Ectodermal cell (in vitro differentiated cells): ENCODE data around the gene PCYT1A.

ENCODE experiments used
- H3K27ac ChIP-seq: 2 replicates; pipeline ENCODE4 v1.7.0; 2013; ENCODE audit warnings: mild to moderate bottlenecking, low read depth, low read length; ENCODE audit not compliant: insufficient read depth, poor library complexity, severe bottlenecking
- H3K27me3 ChIP-seq: 2 replicates; pipeline ENCODE4 v1.7.0; 2013; ENCODE audit warnings: mild to moderate bottlenecking, low read length; ENCODE audit not compliant: insufficient read depth, control insufficient read depth, poor library complexity, severe bottlenecking
- H3K36me3 ChIP-seq: one replicate; pipeline ENCODE4 v1.7.0; 2013; ENCODE audit warnings: low read length; ENCODE audit not compliant: control insufficient read depth, insufficient read depth
- H3K4me1 ChIP-seq: one replicate; pipeline ENCODE4 v1.7.0; 2013; ENCODE audit warnings: low read length; ENCODE audit not compliant: control insufficient read depth, insufficient read depth
- H3K4me3 ChIP-seq: 2 replicates; pipeline ENCODE4 v1.7.0; 2013; ENCODE audit warnings: low read depth, low read length, control low read depth; ENCODE audit not compliant: insufficient read depth
- H3K9me3 ChIP-seq: 2 replicates; pipeline ENCODE4 v1.7.0; 2013; ENCODE audit warnings: mild to moderate bottlenecking, low read length, moderate library complexity; ENCODE audit not compliant: control insufficient read depth
- WGBS, 2 experiments: methylation state at CpG; one replicate each; pipeline ENCODE4 v1.1.7; 2013; ENCODE audit warnings: missing lambda C conversion rate in 2 of 2; 5-methylcytosine and 5-hydroxymethylcytosine counted together

Gene PCYT1A

GRCh38 chr3:196288141-196288460 is 575 bp upstream of the PCYT1A start:
- no peaks in the 10 kb centered on the region for H3K36me3 ChIP-seq
- no peaks in the 10 kb centered on the region for H3K9me3 ChIP-seq
- WGBS, 2 experiments: 5 to 7% methylated on average over 17 of the region's 17 CpGs
- H3K4me1 ChIP-seq: peaks cover 3% of the 10 kb centered on the region
- H3K27ac ChIP-seq: peak overlapping the region; percentile 87
- H3K27me3 ChIP-seq: no peaks in the 10 kb centered on the region
- H3K4me3 ChIP-seq: peak overlapping the region; percentile 94

DNA sequence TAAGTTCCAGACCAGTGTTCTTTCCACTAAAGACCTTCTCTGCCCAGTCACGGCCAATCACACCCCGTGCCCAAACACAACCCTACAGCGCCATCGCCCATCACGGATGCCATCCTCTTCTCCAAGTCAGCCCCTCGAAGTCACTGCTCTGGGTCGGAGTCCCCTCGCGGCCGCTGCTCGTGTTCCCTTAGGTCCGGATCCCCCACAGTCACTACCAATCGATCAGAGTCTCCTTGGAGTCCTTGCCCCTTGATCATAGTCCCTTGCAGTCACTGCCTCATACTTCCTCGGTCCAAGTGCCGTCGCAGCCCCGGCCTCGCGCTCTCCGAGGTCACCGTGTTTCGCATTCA is 461 bp downstream of the PCYT1A start:
- 1 to 2% methylated on average over 22 of the region's 22 CpGs for WGBS, 2 experiments
- Histone ChIP-seq H3K4me3 (peak overlapping the region; percentile 94), H3K9me3 (no peaks in the 10 kb centered on the region), H3K27ac (peak overlapping the region; percentile 87), H3K27me3 (no peaks in the 10 kb centered on the region), H3K36me3 (no peaks in the 10 kb centered on the region), H3K4me1 (peaks cover 3% of the 10 kb centered on the region)

DNA sequence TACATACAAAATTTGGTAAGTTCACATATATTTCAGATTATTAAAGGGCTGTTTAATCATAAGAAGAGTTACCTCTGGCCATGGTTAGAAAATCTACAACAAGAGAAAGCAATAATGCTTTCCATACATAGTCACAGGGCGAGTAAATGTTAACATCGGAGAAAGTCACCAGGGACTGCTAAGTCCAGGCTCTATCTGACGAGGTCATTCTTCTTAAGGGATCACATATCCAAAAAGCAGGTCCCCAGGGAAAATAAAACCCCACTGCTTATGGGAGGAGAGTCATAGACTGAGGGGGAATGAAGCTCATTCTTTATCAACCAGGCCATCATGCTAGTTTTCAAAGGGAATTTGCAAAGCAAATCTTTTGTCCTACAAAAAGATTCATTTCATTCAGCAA is 3.1 kb downstream of the PCYT1A start:
- WGBS, 2 experiments: 73 to 80% methylated on average over 3 of the region's 3 CpGs
- H3K36me3 ChIP-seq: no peaks in the 10 kb centered on the region
- H3K27me3 ChIP-seq: no peaks in the 10 kb centered on the region
- no peak overlapping the region for H3K4me3 ChIP-seq
- H3K27ac ChIP-seq: no peak overlapping the region
- no peaks in the 10 kb centered on the region for H3K9me3 ChIP-seq
- H3K4me1 ChIP-seq: peaks cover 3% of the 10 kb centered on the region

DNA sequence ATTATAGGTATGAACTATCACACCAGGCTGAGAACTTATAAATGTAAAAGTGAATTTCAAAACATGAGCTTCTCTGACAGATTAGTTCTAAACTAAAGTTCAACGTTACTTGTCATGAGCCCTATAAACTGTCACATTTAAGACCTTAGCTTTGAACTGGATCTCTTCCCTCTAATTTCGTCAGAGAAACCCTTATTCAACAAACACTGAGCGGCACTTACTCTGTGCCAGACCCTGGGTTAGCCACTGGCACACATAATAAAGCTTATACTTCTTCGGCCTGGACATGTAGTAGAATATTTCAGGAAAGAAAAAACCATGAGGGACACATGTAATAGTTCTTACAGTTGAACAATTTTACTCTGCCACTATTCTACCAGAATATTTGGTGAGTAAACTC is 5.6 kb downstream of the PCYT1A start:
- H3K4me1 ChIP-seq: peaks cover 3% of the 10 kb centered on the region
- no peak overlapping the region for H3K27ac ChIP-seq
- H3K4me3 ChIP-seq: no peak overlapping the region
- 88 to 99% methylated on average over 4 of the region's 4 CpGs for WGBS, 2 experiments
- no peaks in the 10 kb centered on the region for H3K36me3 ChIP-seq
- H3K27me3 ChIP-seq: no peaks in the 10 kb centered on the region
- H3K9me3 ChIP-seq: no peaks in the 10 kb centered on the region

GRCh38 chr3:196280689-196281440 is 6.7 kb downstream of the PCYT1A start:
- H3K27ac ChIP-seq: no peak overlapping the region
- WGBS, 2 experiments: 94 to 95% methylated on average over 7 of the region's 7 CpGs
- H3K27me3 ChIP-seq: no peaks in the 10 kb centered on the region
- H3K36me3 ChIP-seq: no peaks in the 10 kb centered on the region
- no peaks in the 10 kb centered on the region for H3K4me1 ChIP-seq
- no peaks in the 10 kb centered on the region for H3K9me3 ChIP-seq
- H3K4me3 ChIP-seq: no peak overlapping the region

GRCh38 chr3:196275126-196275525 is 12.4 kb downstream of the PCYT1A start:
- H3K27me3 ChIP-seq: no peaks in the 10 kb centered on the region
- 93 to 96% methylated on average over 5 of the region's 5 CpGs for WGBS, 2 experiments
- no peak overlapping the region for H3K4me3 ChIP-seq
- no peak overlapping the region for H3K27ac ChIP-seq
- H3K36me3 ChIP-seq: peaks cover 13% of the 10 kb centered on the region
- H3K9me3 ChIP-seq: no peaks in the 10 kb centered on the region
- H3K4me1 ChIP-seq: no peaks in the 10 kb centered on the region

DNA sequence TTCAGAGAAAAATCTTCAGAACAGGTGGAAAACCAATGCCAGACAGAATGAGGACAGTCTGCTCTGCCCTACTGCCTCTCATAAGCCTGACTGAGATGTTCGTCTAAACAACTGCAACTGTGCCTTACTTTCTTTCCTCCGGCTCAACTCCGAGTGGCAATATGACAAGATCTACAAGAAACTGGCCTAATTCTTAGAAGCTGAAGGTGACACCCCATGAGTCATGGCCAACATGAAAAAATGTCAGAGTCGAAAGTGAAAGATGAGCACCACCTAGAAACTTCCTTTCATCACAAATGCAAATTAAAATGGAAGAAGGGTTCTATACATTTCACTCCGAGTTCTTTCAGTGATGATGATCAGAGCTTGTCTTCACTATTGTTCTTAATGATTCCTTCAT is 12.9 kb downstream of the PCYT1A start:
- H3K9me3 ChIP-seq: no peaks in the 10 kb centered on the region
- H3K36me3 ChIP-seq: peaks cover 13% of the 10 kb centered on the region
- 95 to 96% methylated on average over 5 of the region's 5 CpGs for WGBS, 2 experiments
- no peak overlapping the region for H3K27ac ChIP-seq
- H3K4me3 ChIP-seq: no peak overlapping the region
- H3K4me1 ChIP-seq: no peaks in the 10 kb centered on the region
- no peaks in the 10 kb centered on the region for H3K27me3 ChIP-seq

- Histone ChIP-seq H3K36me3 (peaks cover 19% of the 10 kb centered on the region), H3K9me3 (no peaks in the 10 kb centered on the region), H3K4me1 (no peaks in the 10 kb centered on the region), H3K27me3 (no peaks in the 10 kb centered on the region), H3K27ac (no peak overlapping the region), H3K4me3 (no peak overlapping the region)
- 95 to 96% methylated on average over 12 of the region's 12 CpGs for WGBS, 2 experiments
These were observed 13.9 kb downstream of the PCYT1A start for GRCh38 chr3:196273655-196274054.

- Histone ChIP-seq H3K27me3 (no peaks in the 10 kb centered on the region), H3K9me3 (no peaks in the 10 kb centered on the region), H3K36me3 (peaks cover 19% of the 10 kb centered on the region), H3K4me3 (no peak overlapping the region), H3K4me1 (no peaks in the 10 kb centered on the region), H3K27ac (no peak overlapping the region)
- 93 to 96% methylated on average over 14 of the region's 14 CpGs for WGBS, 2 experiments
These were observed 14.7 kb downstream of the PCYT1A start for GRCh38 chr3:196272826-196273225.

DNA sequence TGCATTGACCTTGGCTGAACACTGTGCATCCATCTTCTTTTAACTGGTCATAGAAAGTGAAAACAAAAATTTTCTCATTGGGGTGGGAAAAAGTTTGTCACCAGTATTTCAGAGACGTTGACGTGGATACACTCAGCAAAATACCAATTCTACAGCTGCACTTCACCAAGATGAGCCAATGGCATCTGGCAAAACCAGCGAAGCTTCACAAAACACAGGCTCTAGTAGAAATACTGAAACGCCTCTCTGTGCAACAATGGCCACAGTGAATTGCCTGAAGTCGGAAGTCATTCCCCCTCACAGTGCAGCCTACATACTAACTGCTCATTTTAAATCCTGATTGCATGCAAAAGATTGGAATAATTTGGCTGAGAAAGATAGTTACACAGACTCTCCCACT is 17.0 kb downstream of the PCYT1A start:
- peaks cover 25% of the 10 kb centered on the region for H3K36me3 ChIP-seq
- 95% methylated on average over 5 of the region's 5 CpGs for WGBS, 2 experiments
- H3K27ac ChIP-seq: no peak overlapping the region
- H3K9me3 ChIP-seq: no peaks in the 10 kb centered on the region
- H3K27me3 ChIP-seq: no peaks in the 10 kb centered on the region
- no peak overlapping the region for H3K4me3 ChIP-seq
- no peaks in the 10 kb centered on the region for H3K4me1 ChIP-seq
